GM18511 (cell line): Measurements from ENCODE around the gene DOCK8.
"Not testable (repeated sequence)": the region's sequence is repeated elsewhere in the genome, so short reads cannot be mapped to it uniquely, and the experiment has no call there.

Experiments used
- ATAC-seq: cut with Tn5 transposase; IDR thresholded peaks from one replicate; pipeline ENCODE4 v1.9.1; 2021; ENCODE audit warnings: mild to moderate bottlenecking, moderate library complexity; ENCODE audit not compliant: unreplicated experiment

The DOCK8 gene

GRCh38 chr9:214648-215493 is at the start of gene DOCK8:
Gene DOCK8 (plus strand): TSS chr9:214865. CDS start chr9:214977, 112 bp downstream.
- peak; percentile 87 for ATAC-seq

GRCh38 chr9:169757-170156 is 44.9 kb upstream of the DOCK8 start:
- ATAC-seq: not testable (repeated sequence)

- not testable (repeated sequence) for ATAC-seq
These were observed 36.4 kb upstream of the DOCK8 start for GRCh38 chr9:178140-178825.

- ATAC-seq: not testable (repeated sequence)
These were observed 35.7 kb upstream of the DOCK8 start, which contains the start of gene ZNG1A for GRCh38 chr9:178970-179383. Gene ZNG1A (minus strand): TSS chr9:179056. CDS start chr9:178969, 87 bp downstream.

GRCh38 chr9:199601-200000 is 15.1 kb upstream of the DOCK8 start:
- not testable (repeated sequence) for ATAC-seq

- no peak for ATAC-seq
These were observed 8.2 kb upstream of the DOCK8 start for GRCh38 chr9:206481-206880.

GRCh38 chr9:209143-209758 is 5.4 kb upstream of the DOCK8 start:
- no peak for ATAC-seq

- no peak for ATAC-seq
These were observed 3.6 kb upstream of the DOCK8 start for GRCh38 chr9:211036-211435.

GRCh38 chr9:211557-211956 is 3.1 kb upstream of the DOCK8 start:
- ATAC-seq: no peak

- no peak for ATAC-seq
These were observed 2.4 kb upstream of the DOCK8 start for GRCh38 chr9:212297-212696.

- not testable (repeated sequence) for ATAC-seq
These were observed 764 bp upstream of the DOCK8 start for GRCh38 chr9:213901-214300.

GRCh38 chr9:214351-214647 is 366 bp upstream of the DOCK8 start:
- ATAC-seq: no peak

- no peak for ATAC-seq
These were observed 1.0 kb downstream of the DOCK8 start for GRCh38 chr9:215631-216155.

GRCh38 chr9:216866-217265 is 2.2 kb downstream of the DOCK8 start:
- no peak for ATAC-seq

- ATAC-seq: no peak
These were observed 3.3 kb downstream of the DOCK8 start for GRCh38 chr9:217950-218349.

- not testable (repeated sequence) for ATAC-seq
These were observed 4.4 kb downstream of the DOCK8 start for GRCh38 chr9:219036-219435.

- ATAC-seq: no peak
These were observed 5.2 kb downstream of the DOCK8 start for GRCh38 chr9:219670-220365.

- ATAC-seq: no peak
These were observed 7.5 kb downstream of the DOCK8 start for GRCh38 chr9:221989-222776.

- ATAC-seq: no peak
These were observed 8.5 kb downstream of the DOCK8 start for GRCh38 chr9:223152-223551.

GRCh38 chr9:224026-224425 is 9.4 kb downstream of the DOCK8 start:
- ATAC-seq: peak; percentile 14
